Astrocyte of the cerebellum (primary cell): ENCODE data around the gene NEK11.

Source experiments
- DNase-seq: peaks from one replicate; pipeline ENCODE4 v3.0.0-alpha.2; 2011; ENCODE audit warnings: low read depth
- H3K4me3 ChIP-seq: 2 replicates; pipeline ENCODE4 v1.5.1; 2011; ENCODE audit warnings: mild to moderate bottlenecking, low read depth, low read length, moderate library complexity
- CTCF ChIP-seq: IDR thresholded peaks from 2 replicates; pipeline ENCODE4 v1.5.1; 2012; ENCODE audit warnings: low read length, low read depth, moderate library complexity, mild to moderate bottlenecking; ENCODE audit errors: missing control alignments
- in situ Hi-C: cut with HindIII; loops from 2 replicates; pipeline ENCODE4 v1.10.0; 2017; ENCODE audit warnings: low sequenced_read_pairs

The NEK11 gene

DNA sequence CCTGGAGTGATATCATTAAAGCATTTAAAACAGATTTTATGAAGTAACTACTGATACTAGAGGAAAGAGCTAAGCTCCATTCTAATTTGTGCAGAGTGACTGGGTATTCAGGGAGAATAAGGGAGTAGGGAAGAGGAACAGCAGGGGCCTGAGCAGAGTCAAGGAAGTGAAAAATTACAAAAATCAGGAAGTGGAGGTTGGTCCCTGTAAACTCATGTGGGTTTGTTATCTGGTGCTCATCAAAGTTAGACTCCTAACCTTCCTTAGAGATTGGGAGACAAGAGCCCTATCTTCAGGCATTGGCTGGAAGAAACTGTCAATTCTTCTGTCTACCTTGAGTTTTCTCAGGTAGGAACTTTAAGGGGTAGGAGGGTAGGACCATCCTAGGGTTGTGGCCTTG is 82.5 kb downstream of the NEK11 start:
- no peak for TF ChIP-seq CTCF
- no peak overlapping the region for H3K4me3 ChIP-seq
- in situ Hi-C loops: no loop called here
- no peak for DNase-seq

- peak; percentile 84 for DNase-seq
- in situ Hi-C loops: no loop called here
- no peak overlapping the region for H3K4me3 ChIP-seq
- TF ChIP-seq CTCF: no peak
Measured at GRCh38 chr3:131110087-131110486, 83.4 kb downstream of the NEK11 start.

DNA sequence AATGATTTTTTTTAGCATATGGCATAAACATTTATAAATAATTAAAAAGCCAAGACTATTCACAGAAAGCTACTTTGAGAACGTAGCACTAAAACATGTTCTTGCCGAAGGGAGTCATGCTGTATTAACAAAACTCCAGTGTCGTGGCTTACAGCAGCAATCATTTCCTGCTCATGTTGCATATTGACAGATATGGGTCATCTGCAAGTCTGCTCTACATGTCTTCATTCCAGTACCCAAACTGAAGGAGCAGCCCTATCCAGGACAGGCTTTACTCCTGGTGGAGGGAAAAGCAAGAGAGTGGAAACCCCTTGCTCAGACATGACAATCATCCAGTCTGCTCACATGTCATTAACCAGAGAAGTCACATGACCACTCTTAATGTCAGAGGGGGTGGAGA is 87.6 kb downstream of the NEK11 start:
- no peak for DNase-seq
- in situ Hi-C loops: no loop called here
- no peak for TF ChIP-seq CTCF
- no peak overlapping the region for H3K4me3 ChIP-seq

GRCh38 chr3:131125684-131126083 is 99.0 kb downstream of the NEK11 start:
- no peak for TF ChIP-seq CTCF
- no peak overlapping the region for H3K4me3 ChIP-seq
- DNase-seq: no peak
- in situ Hi-C loops: no loop called here

DNA sequence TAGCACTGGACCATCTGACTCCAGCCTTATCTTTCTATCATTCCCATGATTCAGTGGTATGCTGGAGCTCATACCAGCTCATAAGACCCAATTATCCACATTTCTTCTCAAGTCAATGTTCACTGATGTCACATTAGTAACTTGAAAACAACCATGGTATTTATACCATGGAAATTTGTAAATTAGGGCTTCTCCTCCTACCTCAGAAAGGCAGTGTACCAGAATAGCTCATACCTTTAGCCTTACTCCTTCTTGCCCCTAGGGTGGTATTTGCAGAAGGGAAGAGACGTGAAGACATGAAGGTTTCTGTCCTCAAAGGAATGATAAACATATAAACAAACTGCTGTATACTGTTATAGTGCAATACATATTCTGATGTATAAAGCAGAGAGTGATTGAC is 114.2 kb downstream of the NEK11 start:
- in situ Hi-C loops: no loop called here
- no peak overlapping the region for H3K4me3 ChIP-seq
- DNase-seq: no peak
- no peak for TF ChIP-seq CTCF

GRCh38 chr3:131141770-131142169 is 115.1 kb downstream of the NEK11 start:
- no peak for DNase-seq
- in situ Hi-C loops: no loop called here
- no peak for TF ChIP-seq CTCF

GRCh38 chr3:131142580-131142979 is 115.9 kb downstream of the NEK11 start:
- H3K4me3 ChIP-seq: no peak overlapping the region
- no peak for DNase-seq
- in situ Hi-C loops: no loop called here

More at GRCh38 chr3:131141770-131142169, 115.1 kb downstream of the NEK11 start:
- H3K4me3 ChIP-seq: no peak overlapping the region

More at GRCh38 chr3:131142580-131142979, 115.9 kb downstream of the NEK11 start:
- TF ChIP-seq CTCF: peak; percentile 13
